Activated naive CD8-positive, alpha-beta T cell treated with anti-CD3 and anti-CD28 coated beads, Interleukin-2, amount 50 U/mL, for 24 hours (primary cell): Measurements from ENCODE around the gene FAM72C.
"Not testable (repeated sequence)": the region's sequence is repeated elsewhere in the genome, so short reads cannot be mapped to it uniquely, and the experiment has no call there.

Source experiments
- ATAC-seq: fragments of 150-1000 bp; cut with Tn5 transposase; one replicate; pipeline ENCODE4 v1.10.0; 2021
- DNase-seq: peaks from one replicate; pipeline ENCODE4 v3.0.0; 2021
- H3K27ac Mint-ChIP-seq: one replicate; pipeline ENCODE4 v1.8.0; 2021; ENCODE audit warnings: mild to moderate bottlenecking, mixed read lengths
- H3K27me3 Mint-ChIP-seq: one replicate; pipeline ENCODE4 v1.8.0; 2021; ENCODE audit warnings: mixed read lengths
- H3K36me3 Mint-ChIP-seq: one replicate; pipeline ENCODE4 v1.8.0; 2021; ENCODE audit warnings: low read depth, mixed read lengths
- H3K4me1 Mint-ChIP-seq: one replicate; pipeline ENCODE4 v1.8.0; 2021; ENCODE audit warnings: mixed read lengths
- H3K4me3 Mint-ChIP-seq: one replicate; pipeline ENCODE4 v1.8.0; 2021; ENCODE audit warnings: mild to moderate bottlenecking, moderate library complexity, mixed read lengths
- H3K9me3 Mint-ChIP-seq: one replicate; pipeline ENCODE4 v1.8.0; 2021; ENCODE audit warnings: mixed read lengths

Gene FAM72C

DNA sequence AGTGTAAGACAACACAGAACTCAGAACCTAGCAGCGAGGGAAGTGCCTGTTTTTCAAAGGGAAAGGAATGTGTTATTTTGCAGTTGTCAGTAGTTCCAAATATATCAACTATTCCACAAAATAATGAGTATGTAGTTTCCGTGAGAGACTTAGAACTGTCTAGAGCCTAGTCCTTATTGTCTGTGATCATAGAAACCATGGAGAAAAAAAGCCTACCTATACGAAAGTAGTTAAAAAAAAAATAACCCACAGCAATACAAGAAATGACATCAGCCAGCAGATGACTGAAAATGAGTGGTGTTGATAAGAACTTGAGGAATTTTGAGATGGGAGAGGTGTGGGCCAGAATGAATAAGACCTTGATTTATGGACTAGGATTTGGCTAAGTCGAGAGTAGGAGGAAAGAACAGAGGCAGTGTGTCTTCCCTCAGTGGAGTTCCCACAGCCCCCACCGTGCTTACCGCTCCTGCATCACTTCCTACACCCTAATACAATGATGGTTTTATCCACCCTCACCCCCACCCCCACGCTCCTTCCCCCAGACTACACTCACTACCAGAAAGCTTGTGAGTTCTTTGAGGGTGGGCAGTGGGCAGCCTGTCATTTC lies 21.6 kb upstream of the FAM72C start:
- not testable (repeated sequence) for DNase-seq, H3K9me3 Mint-ChIP-seq, H3K36me3 Mint-ChIP-seq, H3K4me3 Mint-ChIP-seq, H3K27ac Mint-ChIP-seq, H3K27me3 Mint-ChIP-seq, H3K4me1 Mint-ChIP-seq
- ATAC-seq: peak; percentile 36

GRCh38 chr1:143990699-143991098 lies 18.9 kb upstream of the FAM72C start:
- not testable (repeated sequence) for H3K36me3 Mint-ChIP-seq, DNase-seq, H3K9me3 Mint-ChIP-seq, H3K27ac Mint-ChIP-seq, H3K4me1 Mint-ChIP-seq, H3K4me3 Mint-ChIP-seq, H3K27me3 Mint-ChIP-seq, ATAC-seq

DNA sequence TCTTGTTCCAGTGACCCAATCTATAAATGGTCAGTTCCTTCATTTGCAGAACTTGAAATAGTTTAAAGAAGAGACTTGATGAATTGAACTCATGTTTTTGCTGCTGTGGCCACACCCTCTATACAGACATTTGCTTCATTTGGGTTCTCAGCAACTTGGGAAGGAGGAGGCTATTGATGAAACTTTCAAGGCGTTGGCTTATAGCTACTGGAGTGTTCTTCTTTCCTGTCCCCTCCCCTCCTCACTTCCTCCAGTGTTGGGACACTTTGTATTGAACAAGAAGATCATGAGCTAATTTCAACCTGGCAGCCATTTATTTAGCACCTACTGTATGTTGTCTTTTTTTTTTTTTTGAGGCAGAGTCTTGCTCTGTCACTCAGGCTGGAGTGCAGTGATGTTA lies 17.9 kb upstream of the FAM72C start:
- ATAC-seq: not testable (repeated sequence)

GRCh38 chr1:143989427-143989712 lies 17.6 kb upstream of the FAM72C start:
- not testable (repeated sequence) for H3K27ac Mint-ChIP-seq, ATAC-seq

More for the DNA sequence above, 17.9 kb upstream of the FAM72C start:
- not testable (repeated sequence) for H3K27me3 Mint-ChIP-seq, H3K36me3 Mint-ChIP-seq, H3K4me1 Mint-ChIP-seq, H3K4me3 Mint-ChIP-seq, H3K27ac Mint-ChIP-seq, H3K9me3 Mint-ChIP-seq, DNase-seq

DNA sequence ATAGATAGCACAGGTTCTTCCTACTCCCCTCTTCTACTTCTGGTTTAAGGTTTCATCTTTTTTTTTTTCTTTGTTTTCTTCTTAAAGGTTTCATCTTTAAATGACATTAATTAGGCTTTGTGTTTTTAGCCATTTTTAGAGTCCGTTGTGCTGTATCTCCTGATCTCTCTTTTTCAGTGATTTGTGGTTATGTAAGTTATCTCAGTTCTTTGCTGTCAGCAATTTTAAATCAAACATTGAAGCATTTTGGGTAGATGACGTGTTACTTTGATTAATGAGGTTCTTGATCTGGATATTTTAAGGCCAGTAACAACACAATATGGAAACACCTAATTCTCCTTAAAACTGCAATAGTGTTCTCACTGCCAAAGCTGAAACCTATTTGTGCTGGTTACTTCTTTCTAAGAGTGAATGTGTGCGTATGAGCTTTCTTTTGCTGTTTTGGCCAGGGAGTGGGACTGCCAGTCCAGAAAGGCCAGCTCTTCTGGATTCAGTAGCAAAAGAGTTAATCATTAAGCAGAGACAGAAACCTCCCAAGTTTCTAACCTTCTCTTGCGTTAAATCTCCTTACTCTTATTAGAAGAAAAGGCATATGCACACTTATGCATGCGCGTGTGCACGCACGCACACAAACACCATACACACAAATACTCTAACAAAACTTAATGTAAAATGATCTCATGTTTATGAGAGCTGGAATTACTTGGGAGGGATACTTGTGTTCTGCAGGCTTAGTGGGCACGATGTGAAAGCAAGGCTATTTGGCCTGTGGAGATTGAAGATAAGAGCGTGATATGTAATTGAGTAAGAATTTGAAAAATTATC lies 17.0 kb upstream of the FAM72C start:
- H3K4me1 Mint-ChIP-seq, DNase-seq, H3K27me3 Mint-ChIP-seq, H3K27ac Mint-ChIP-seq, H3K4me3 Mint-ChIP-seq, H3K9me3 Mint-ChIP-seq, H3K36me3 Mint-ChIP-seq, ATAC-seq: not testable (repeated sequence)

More at GRCh38 chr1:143989427-143989712, 17.6 kb upstream of the FAM72C start:
- not testable (repeated sequence) for H3K4me1 Mint-ChIP-seq, H3K4me3 Mint-ChIP-seq, DNase-seq, H3K36me3 Mint-ChIP-seq, H3K27me3 Mint-ChIP-seq, H3K9me3 Mint-ChIP-seq

- not testable (repeated sequence) for H3K27me3 Mint-ChIP-seq, H3K36me3 Mint-ChIP-seq, ATAC-seq, H3K4me1 Mint-ChIP-seq, DNase-seq, H3K4me3 Mint-ChIP-seq, H3K27ac Mint-ChIP-seq, H3K9me3 Mint-ChIP-seq
Observed at GRCh38 chr1:143987868-143988267, 16.1 kb upstream of the FAM72C start.

GRCh38 chr1:143984721-143985473 lies 13.1 kb upstream of the FAM72C start:
- not testable (repeated sequence) for H3K4me3 Mint-ChIP-seq, H3K27me3 Mint-ChIP-seq, H3K9me3 Mint-ChIP-seq, ATAC-seq, DNase-seq, H3K27ac Mint-ChIP-seq, H3K4me1 Mint-ChIP-seq, H3K36me3 Mint-ChIP-seq

- DNase-seq, H3K27me3 Mint-ChIP-seq, H3K36me3 Mint-ChIP-seq, ATAC-seq, H3K9me3 Mint-ChIP-seq, H3K4me1 Mint-ChIP-seq, H3K27ac Mint-ChIP-seq: not testable (repeated sequence)
- H3K4me3 Mint-ChIP-seq: peak overlapping the region; percentile 61
Observed at GRCh38 chr1:143974416-143974815, 2.6 kb upstream of the FAM72C start.

- ATAC-seq, H3K9me3 Mint-ChIP-seq, DNase-seq, H3K4me1 Mint-ChIP-seq, H3K36me3 Mint-ChIP-seq, H3K27ac Mint-ChIP-seq, H3K27me3 Mint-ChIP-seq: not testable (repeated sequence)
- H3K4me3 Mint-ChIP-seq: peak overlapping the region; percentile 85
Observed at GRCh38 chr1:143973876-143974414, 2.2 kb upstream of the FAM72C start.

GRCh38 chr1:143972753-143973326 lies 1.1 kb upstream of the FAM72C start:
- H3K9me3 Mint-ChIP-seq, DNase-seq, H3K4me3 Mint-ChIP-seq, H3K4me1 Mint-ChIP-seq, H3K36me3 Mint-ChIP-seq, H3K27me3 Mint-ChIP-seq, H3K27ac Mint-ChIP-seq: not testable (repeated sequence)
- ATAC-seq: peak; percentile 26

GRCh38 chr1:143965860-143966259 lies 5.9 kb downstream of the FAM72C start:
- H3K36me3 Mint-ChIP-seq, H3K4me1 Mint-ChIP-seq, DNase-seq, H3K27ac Mint-ChIP-seq, H3K27me3 Mint-ChIP-seq, H3K4me3 Mint-ChIP-seq, H3K9me3 Mint-ChIP-seq, ATAC-seq: not testable (repeated sequence)

- H3K36me3 Mint-ChIP-seq, H3K27ac Mint-ChIP-seq, H3K4me3 Mint-ChIP-seq, DNase-seq, ATAC-seq, H3K9me3 Mint-ChIP-seq, H3K4me1 Mint-ChIP-seq, H3K27me3 Mint-ChIP-seq: not testable (repeated sequence)
Observed at GRCh38 chr1:143964294-143964693, 7.5 kb downstream of the FAM72C start.

- DNase-seq, H3K27me3 Mint-ChIP-seq, H3K9me3 Mint-ChIP-seq, H3K27ac Mint-ChIP-seq, H3K36me3 Mint-ChIP-seq, H3K4me1 Mint-ChIP-seq, ATAC-seq, H3K4me3 Mint-ChIP-seq: not testable (repeated sequence)
Observed at GRCh38 chr1:143955930-143956329, 15.9 kb downstream of the FAM72C start.

DNA sequence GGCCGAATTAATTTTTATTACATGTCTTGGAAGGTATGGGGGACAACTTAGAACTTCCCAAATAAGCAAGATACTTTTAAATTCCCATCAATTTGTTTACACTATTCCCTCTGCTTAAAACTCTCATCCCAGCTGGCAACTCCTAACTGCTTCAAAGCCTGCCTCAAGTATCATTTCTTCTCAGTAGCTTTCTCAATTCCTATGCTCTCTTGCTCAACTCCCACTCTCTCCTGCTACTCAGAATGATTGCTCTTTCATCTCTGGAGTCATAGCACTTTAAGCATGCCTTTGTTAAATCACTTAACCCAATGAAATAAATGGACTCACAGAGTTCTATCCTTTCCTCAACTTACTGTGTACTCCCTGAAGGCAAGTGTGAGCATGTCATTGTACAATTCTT lies 18.9 kb downstream of the FAM72C start:
- not testable (repeated sequence) for DNase-seq, ATAC-seq, H3K27me3 Mint-ChIP-seq, H3K27ac Mint-ChIP-seq, H3K36me3 Mint-ChIP-seq, H3K4me3 Mint-ChIP-seq, H3K9me3 Mint-ChIP-seq, H3K4me1 Mint-ChIP-seq
